Measurements from ENCODE around the gene HNRNPLL.

Gene HNRNPLL

DNA sequence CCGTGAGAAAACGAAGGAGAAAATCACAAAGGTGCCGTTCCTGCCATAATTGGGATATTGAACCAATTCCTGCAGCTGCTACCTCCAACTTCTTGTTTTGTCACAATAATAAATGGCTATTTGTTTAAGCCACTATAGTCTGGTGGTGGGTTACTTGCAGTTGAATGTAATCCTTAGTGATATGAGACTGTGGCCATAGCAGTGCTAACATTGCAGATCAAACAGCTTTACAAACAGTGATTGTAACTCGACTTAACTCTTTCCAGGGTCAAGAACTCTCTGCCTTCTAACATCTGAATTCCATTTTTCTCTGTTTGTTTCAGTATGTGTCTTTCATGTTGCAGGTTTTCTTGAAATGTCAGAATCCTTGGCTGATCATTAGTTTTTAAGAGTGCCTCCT lies 24.7 kb upstream of the HNRNPLL start (continued):
- TF ChIP-seq, protein P1, sequence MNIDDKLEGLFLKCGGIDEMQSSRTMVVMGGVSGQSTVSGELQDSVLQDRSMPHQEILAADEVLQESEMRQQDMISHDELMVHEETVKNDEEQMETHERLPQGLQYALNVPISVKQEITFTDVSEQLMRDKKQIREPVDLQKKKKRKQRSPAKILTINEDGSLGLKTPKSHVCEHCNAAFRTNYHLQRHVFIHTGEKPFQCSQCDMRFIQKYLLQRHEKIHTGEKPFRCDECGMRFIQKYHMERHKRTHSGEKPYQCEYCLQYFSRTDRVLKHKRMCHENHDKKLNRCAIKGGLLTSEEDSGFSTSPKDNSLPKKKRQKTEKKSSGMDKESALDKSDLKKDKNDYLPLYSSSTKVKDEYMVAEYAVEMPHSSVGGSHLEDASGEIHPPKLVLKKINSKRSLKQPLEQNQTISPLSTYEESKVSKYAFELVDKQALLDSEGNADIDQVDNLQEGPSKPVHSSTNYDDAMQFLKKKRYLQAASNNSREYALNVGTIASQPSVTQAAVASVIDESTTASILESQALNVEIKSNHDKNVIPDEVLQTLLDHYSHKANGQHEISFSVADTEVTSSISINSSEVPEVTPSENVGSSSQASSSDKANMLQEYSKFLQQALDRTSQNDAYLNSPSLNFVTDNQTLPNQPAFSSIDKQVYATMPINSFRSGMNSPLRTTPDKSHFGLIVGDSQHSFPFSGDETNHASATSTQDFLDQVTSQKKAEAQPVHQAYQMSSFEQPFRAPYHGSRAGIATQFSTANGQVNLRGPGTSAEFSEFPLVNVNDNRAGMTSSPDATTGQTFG (tag by site-specific recombination; IDR thresholded peaks at IDR 0.05; ENCODE audit: borderline replicate concordance) = no peak
- TF ChIP-seq ZNF664 (tag by site-specific recombination; IDR thresholded peaks at IDR 0.05) (no peak), REPIN1 (tag by site-specific recombination; IDR thresholded peaks at IDR 0.05; ENCODE audit: low read depth) (no peak), ZNF596 (tag by site-specific recombination; IDR thresholded peaks at IDR 0.05) (no peak), ZNF433 (tag by site-specific recombination; IDR thresholded peaks at IDR 0.05; ENCODE audit: low read depth) (no peak), ZNF324 (tag by site-specific recombination; IDR thresholded peaks at IDR 0.05) (no peak), ZNF184 (tag by site-specific recombination; IDR thresholded peaks at IDR 0.05) (no peak)
- TF ChIP-seq, protein P2, sequence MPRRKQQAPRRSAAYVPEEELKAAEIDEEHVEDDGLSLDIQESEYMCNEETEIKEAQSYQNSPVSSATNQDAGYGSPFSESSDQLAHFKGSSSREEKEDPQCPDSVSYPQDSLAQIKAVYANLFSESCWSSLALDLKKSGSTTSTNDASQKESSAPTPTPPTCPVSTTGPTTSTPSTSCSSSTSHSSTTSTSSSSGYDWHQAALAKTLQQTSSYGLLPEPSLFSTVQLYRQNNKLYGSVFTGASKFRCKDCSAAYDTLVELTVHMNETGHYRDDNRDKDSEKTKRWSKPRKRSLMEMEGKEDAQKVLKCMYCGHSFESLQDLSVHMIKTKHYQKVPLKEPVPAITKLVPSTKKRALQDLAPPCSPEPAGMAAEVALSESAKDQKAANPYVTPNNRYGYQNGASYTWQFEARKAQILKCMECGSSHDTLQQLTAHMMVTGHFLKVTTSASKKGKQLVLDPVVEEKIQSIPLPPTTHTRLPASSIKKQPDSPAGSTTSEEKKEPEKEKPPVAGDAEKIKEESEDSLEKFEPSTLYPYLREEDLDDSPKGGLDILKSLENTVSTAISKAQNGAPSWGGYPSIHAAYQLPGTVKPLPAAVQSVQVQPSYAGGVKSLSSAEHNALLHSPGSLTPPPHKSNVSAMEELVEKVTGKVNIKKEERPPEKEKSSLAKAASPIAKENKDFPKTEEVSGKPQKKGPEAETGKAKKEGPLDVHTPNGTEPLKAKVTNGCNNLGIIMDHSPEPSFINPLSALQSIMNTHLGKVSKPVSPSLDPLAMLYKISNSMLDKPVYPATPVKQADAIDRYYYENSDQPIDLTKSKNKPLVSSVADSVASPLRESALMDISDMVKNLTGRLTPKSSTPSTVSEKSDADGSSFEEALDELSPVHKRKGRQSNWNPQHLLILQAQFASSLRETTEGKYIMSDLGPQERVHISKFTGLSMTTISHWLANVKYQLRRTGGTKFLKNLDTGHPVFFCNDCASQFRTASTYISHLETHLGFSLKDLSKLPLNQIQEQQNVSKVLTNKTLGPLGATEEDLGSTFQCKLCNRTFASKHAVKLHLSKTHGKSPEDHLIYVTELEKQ (tag by site-specific recombination; IDR thresholded peaks at IDR 0.05; ENCODE audit: borderline replicate concordance) = no peak

DNA sequence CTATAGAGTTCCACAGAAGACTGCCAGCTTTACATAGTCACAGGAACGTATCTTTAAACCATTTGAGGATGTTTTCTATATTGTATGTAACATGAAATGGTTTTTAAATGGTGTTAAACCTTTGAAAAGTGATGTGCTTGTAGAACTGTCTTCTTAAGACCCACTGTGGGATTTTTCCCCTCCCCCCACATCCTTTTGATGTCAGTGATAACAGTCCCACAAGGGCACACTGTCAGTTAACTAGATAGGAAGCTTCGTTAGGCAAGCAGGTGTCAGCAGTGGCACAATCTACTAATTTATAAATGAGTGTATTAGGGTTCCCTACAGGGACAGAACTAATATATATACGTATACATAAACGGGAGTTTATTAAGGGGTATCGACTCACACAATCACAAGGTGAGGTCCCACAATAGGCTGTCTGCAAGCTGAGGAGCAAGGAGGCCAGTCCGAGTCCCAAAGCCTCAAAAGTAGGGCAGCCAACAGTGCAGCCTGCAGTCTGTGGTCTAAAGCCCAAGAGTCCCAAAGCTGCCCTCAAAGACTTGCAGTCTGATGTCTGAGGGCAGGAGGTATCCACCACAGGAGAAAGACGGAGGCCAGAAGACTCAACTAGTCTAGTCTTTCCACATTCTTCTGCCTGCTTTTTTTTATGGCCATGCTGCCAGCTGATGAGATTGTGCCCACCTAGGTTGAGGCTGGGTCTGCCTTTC lies 23.8 kb upstream of the HNRNPLL start:
- no peaks in the 10 kb centered on the region for H3K36me3 ChIP-seq (ENCODE audit: control insufficient read depth in 2 of 2, insufficient read depth in 1 of 2, low read length in 2 of 2)
- ChIA-PET CTCF (interaction anchor here (0.7 to 1.8 kb wide), 4 partner anchors 9 to 328 kb away, joined by 3 to 4 read pairs (median 3); partner anchors contain the start of gene HNRNPLL), POLR2A (interaction anchor here (3.1 kb wide), 1 partner anchor 125 kb away, joined by 11 read pairs; the partner anchor contains the start of gene SRSF7)
- no peak overlapping the region for H3K27ac ChIP-seq (ENCODE audit: extremely low read depth, low read depth, low read length)
- H3K4me3 ChIP-seq (ENCODE audit: low read depth, low read length) = no peak overlapping the region
- no peaks in the 10 kb centered on the region for H3K9me3 ChIP-seq (ENCODE audit: control insufficient read depth, insufficient read depth, low read depth, low read length)
- H3K4me1 ChIP-seq (ENCODE audit: control insufficient read depth, insufficient read depth, low read length) = no peaks in the 10 kb centered on the region
- TF ChIP-seq, protein P3, sequence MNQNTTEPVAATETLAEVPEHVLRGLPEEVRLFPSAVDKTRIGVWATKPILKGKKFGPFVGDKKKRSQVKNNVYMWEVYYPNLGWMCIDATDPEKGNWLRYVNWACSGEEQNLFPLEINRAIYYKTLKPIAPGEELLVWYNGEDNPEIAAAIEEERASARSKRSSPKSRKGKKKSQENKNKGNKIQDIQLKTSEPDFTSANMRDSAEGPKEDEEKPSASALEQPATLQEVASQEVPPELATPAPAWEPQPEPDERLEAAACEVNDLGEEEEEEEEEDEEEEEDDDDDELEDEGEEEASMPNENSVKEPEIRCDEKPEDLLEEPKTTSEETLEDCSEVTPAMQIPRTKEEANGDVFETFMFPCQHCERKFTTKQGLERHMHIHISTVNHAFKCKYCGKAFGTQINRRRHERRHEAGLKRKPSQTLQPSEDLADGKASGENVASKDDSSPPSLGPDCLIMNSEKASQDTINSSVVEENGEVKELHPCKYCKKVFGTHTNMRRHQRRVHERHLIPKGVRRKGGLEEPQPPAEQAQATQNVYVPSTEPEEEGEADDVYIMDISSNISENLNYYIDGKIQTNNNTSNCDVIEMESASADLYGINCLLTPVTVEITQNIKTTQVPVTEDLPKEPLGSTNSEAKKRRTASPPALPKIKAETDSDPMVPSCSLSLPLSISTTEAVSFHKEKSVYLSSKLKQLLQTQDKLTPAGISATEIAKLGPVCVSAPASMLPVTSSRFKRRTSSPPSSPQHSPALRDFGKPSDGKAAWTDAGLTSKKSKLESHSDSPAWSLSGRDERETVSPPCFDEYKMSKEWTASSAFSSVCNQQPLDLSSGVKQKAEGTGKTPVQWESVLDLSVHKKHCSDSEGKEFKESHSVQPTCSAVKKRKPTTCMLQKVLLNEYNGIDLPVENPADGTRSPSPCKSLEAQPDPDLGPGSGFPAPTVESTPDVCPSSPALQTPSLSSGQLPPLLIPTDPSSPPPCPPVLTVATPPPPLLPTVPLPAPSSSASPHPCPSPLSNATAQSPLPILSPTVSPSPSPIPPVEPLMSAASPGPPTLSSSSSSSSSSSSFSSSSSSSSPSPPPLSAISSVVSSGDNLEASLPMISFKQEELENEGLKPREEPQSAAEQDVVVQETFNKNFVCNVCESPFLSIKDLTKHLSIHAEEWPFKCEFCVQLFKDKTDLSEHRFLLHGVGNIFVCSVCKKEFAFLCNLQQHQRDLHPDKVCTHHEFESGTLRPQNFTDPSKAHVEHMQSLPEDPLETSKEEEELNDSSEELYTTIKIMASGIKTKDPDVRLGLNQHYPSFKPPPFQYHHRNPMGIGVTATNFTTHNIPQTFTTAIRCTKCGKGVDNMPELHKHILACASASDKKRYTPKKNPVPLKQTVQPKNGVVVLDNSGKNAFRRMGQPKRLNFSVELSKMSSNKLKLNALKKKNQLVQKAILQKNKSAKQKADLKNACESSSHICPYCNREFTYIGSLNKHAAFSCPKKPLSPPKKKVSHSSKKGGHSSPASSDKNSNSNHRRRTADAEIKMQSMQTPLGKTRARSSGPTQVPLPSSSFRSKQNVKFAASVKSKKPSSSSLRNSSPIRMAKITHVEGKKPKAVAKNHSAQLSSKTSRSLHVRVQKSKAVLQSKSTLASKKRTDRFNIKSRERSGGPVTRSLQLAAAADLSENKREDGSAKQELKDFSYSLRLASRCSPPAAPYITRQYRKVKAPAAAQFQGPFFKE (tag by site-specific recombination; IDR thresholded peaks at IDR 0.05; ENCODE audit: borderline replicate concordance) = no peak
- TF ChIP-seq ZNF596 (tag by site-specific recombination; IDR thresholded peaks at IDR 0.05) (no peak), ZNF19 (tag by site-specific recombination; IDR thresholded peaks at IDR 0.05; ENCODE audit: low read depth) (no peak), ZFP37 (tag by site-specific recombination; IDR thresholded peaks at IDR 0.05) (no peak), ZNF549 (tag by site-specific recombination; IDR thresholded peaks at IDR 0.05) (no peak), ZNF76 (tag by site-specific recombination; IDR thresholded peaks at IDR 0.05; ENCODE audit: borderline replicate concordance, low read depth) (no peak), ZNF184 (tag by site-specific recombination; IDR thresholded peaks at IDR 0.05) (no peak), GFI1B (tag by site-specific recombination; IDR thresholded peaks at IDR 0.05) (no peak), TCF7L2 (IDR thresholded peaks at IDR 0.05; ENCODE audit: borderline replicate concordance, low read depth, low read length) (no peak), ZNF521 (tag by site-specific recombination; IDR thresholded peaks at IDR 0.05) (no peak), ZNF23 (tag by site-specific recombination; IDR thresholded peaks at IDR 0.05; ENCODE audit: borderline replicate concordance) (no peak), ZNF664 (tag by site-specific recombination; IDR thresholded peaks at IDR 0.05) (no peak)
- TF ChIP-seq, protein P4, sequence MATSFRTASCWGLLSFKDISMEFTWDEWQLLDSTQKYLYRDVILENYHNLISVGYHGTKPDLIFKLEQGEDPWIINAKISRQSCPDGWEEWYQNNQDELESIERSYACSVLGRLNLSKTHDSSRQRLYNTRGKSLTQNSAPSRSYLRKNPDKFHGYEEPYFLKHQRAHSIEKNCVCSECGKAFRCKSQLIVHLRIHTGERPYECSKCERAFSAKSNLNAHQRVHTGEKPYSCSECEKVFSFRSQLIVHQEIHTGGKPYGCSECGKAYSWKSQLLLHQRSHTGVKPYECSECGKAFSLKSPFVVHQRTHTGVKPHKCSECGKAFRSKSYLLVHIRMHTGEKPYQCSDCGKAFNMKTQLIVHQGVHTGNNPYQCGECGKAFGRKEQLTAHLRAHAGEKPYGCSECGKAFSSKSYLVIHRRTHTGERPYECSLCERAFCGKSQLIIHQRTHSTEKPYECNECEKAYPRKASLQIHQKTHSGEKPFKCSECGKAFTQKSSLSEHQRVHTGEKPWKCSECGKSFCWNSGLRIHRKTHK (tag by site-specific recombination; IDR thresholded peaks at IDR 0.05) = no peak

Data from HEK293 (cell line).